Measurements from ENCODE around the gene TMEM178B.

DNA sequence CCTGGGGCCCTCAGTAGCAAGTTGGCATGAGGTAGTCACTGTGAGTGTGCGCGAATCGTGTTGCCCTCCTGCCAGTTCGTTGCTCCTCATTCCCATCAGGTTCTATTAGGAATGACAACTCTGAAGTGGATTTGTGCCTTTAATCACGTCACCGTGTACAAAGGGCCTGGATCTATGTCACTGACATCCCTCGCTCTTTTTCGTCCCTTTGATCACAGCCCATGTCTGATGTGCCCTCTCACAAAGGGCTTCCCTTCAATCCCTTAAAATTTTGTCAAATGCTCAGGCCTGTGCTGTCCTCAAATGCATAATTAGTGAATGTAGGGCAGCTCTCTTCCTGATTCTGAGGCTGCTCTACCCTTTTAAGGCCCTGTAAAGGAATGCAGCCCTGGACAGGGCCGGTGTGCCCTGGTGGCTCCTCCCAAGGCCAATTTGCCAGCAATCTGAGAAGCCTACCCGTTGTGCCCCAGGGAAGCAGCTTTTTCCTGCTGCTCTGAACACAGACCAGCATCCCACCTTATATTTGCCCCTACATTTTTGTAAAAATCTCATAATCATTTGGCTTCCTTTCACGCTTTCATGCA lies 93.6 kb downstream of the TMEM178B start:
- no peak for TF ChIP-seq EZH2phosphoT487 (IDR thresholded peaks at IDR 0.05; ENCODE audit: borderline replicate concordance, low read length)
- TF ChIP-seq, protein P1, sequence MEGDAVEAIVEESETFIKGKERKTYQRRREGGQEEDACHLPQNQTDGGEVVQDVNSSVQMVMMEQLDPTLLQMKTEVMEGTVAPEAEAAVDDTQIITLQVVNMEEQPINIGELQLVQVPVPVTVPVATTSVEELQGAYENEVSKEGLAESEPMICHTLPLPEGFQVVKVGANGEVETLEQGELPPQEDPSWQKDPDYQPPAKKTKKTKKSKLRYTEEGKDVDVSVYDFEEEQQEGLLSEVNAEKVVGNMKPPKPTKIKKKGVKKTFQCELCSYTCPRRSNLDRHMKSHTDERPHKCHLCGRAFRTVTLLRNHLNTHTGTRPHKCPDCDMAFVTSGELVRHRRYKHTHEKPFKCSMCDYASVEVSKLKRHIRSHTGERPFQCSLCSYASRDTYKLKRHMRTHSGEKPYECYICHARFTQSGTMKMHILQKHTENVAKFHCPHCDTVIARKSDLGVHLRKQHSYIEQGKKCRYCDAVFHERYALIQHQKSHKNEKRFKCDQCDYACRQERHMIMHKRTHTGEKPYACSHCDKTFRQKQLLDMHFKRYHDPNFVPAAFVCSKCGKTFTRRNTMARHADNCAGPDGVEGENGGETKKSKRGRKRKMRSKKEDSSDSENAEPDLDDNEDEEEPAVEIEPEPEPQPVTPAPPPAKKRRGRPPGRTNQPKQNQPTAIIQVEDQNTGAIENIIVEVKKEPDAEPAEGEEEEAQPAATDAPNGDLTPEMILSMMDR (IDR thresholded peaks at IDR 0.05; ENCODE audit: low read depth, low read length, poor library complexity, severe bottlenecking): no peak

Measured in DOHH2 (cell line).